ENCODE results near the gene BBX.
"Not testable (repeated sequence)": the region's sequence is repeated elsewhere in the genome, so short reads cannot be mapped to it uniquely, and the experiment has no call there.

Gene BBX

GRCh38 chr3:107810171-107811071 is 287.7 kb downstream of the BBX start:
- intact Hi-C loops (cut with DNase I) = no loop called here
- no peak for DNase-seq

- DNase-seq = no peak
Observed at GRCh38 chr3:107813026-107813425, 290.3 kb downstream of the BBX start.

GRCh38 chr3:107816107-107816506 is 293.3 kb downstream of the BBX start:
- DNase-seq = peak in 37 of 42 donors; percentile 15 to 86 (median 50)
- intact Hi-C loops (cut with DNase I) = no loop called here

More at GRCh38 chr3:107813026-107813425, 290.3 kb downstream of the BBX start:
- intact Hi-C loops (cut with DNase I) = no loop called here

GRCh38 chr3:107817076-107817475 is 294.3 kb downstream of the BBX start:
- intact Hi-C loops (cut with DNase I) = no loop called here
- DNase-seq = no peak

GRCh38 chr3:107818025-107818424 is 295.3 kb downstream of the BBX start:
- intact Hi-C loops (cut with DNase I) = no loop called here
- DNase-seq = no peak

GRCh38 chr3:107819656-107820055 is 296.9 kb downstream of the BBX start:
- intact Hi-C loops (cut with DNase I) = no loop called here
- DNase-seq = no peak

GRCh38 chr3:107822308-107822707 is 299.5 kb downstream of the BBX start:
- DNase-seq = no peak

GRCh38 chr3:107824822-107825371 is 302.1 kb downstream of the BBX start:
- no peak for DNase-seq
- intact Hi-C loops (cut with DNase I) = no loop called here

More at GRCh38 chr3:107822308-107822707, 299.5 kb downstream of the BBX start:
- intact Hi-C loops (cut with DNase I) = no loop called here

- intact Hi-C loops (cut with DNase I) = no loop called here
- DNase-seq = no peak
Observed at GRCh38 chr3:107825556-107825955, 302.8 kb downstream of the BBX start.

- DNase-seq = no peak
- intact Hi-C loops (cut with DNase I) = no loop called here
Observed at GRCh38 chr3:107826727-107827126, 304.0 kb downstream of the BBX start.

GRCh38 chr3:107829185-107829584 is 306.4 kb downstream of the BBX start:
- DNase-seq = no peak

GRCh38 chr3:107831590-107831989 is 308.8 kb downstream of the BBX start:
- intact Hi-C loops (cut with DNase I) = no loop called here
- no peak for DNase-seq

More at GRCh38 chr3:107829185-107829584, 306.4 kb downstream of the BBX start:
- intact Hi-C loops (cut with DNase I) = no loop called here

- intact Hi-C loops (cut with DNase I) = no loop called here
- no peak for DNase-seq
Observed at GRCh38 chr3:107833043-107833442, 310.3 kb downstream of the BBX start.

- DNase-seq = no peak
- intact Hi-C loops (cut with DNase I) = no loop called here
Observed at GRCh38 chr3:107833722-107834416, 311.1 kb downstream of the BBX start.

GRCh38 chr3:107835001-107835400 is 312.2 kb downstream of the BBX start:
- intact Hi-C loops (cut with DNase I); DNase-seq: not testable (repeated sequence)

GRCh38 chr3:107837895-107838612 is 315.3 kb downstream of the BBX start:
- DNase-seq = no peak
- intact Hi-C loops (cut with DNase I) = no loop called here

GRCh38 chr3:107841831-107842230 is 319.1 kb downstream of the BBX start:
- intact Hi-C loops (cut with DNase I) = no loop called here
- no peak for DNase-seq

GRCh38 chr3:107842940-107843339 is 320.2 kb downstream of the BBX start:
- intact Hi-C loops (cut with DNase I) = no loop called here
- no peak for DNase-seq

All from head of caudate nucleus (tissue), 42 donors.